ENCODE results near the gene PTTG1. TPM values are rescaled to one million over a fixed set of nuclear protein-coding genes. Genes with fewer than 3 reads are reported as not detected.

PTTG1 gene
- total RNA-seq, 1 donor from 2014 or later = 88.9 TPM

- intact Hi-C loops (cut with micrococcal nuclease) = no loop called here
- DNase-seq = peak; percentile 45
- H3K27ac Mint-ChIP-seq = no peak overlapping the region
- peaks cover 43% of the 10 kb centered on the region for H3K4me1 Mint-ChIP-seq
- H3K9me3 Mint-ChIP-seq = peaks cover 24% of the 10 kb centered on the region
- H3K27me3 Mint-ChIP-seq = no peaks in the 10 kb centered on the region
- H3K4me3 Mint-ChIP-seq = no peak overlapping the region
- H3K36me3 Mint-ChIP-seq (ENCODE audit: low read depth) = peaks cover 4% of the 10 kb centered on the region
Measured at GRCh38 chr5:160451281-160451680, 29.6 kb downstream of the PTTG1 start.

GRCh38 chr5:160452036-160452435 lies 30.4 kb downstream of the PTTG1 start:
- DNase-seq = peak; percentile 45
- no peak overlapping the region for H3K4me3 Mint-ChIP-seq
- intact Hi-C loops (cut with micrococcal nuclease) = no loop called here
- H3K9me3 Mint-ChIP-seq = peaks cover 24% of the 10 kb centered on the region
- peaks cover 47% of the 10 kb centered on the region for H3K4me1 Mint-ChIP-seq
- H3K36me3 Mint-ChIP-seq (ENCODE audit: low read depth) = peaks cover 4% of the 10 kb centered on the region
- no peaks in the 10 kb centered on the region for H3K27me3 Mint-ChIP-seq
- H3K27ac Mint-ChIP-seq = no peak overlapping the region

GRCh38 chr5:160452795-160453194 lies 31.1 kb downstream of the PTTG1 start:
- intact Hi-C loops (cut with micrococcal nuclease) = no loop called here
- peaks cover 21% of the 10 kb centered on the region for H3K9me3 Mint-ChIP-seq

GRCh38 chr5:160453751-160454150 lies 32.1 kb downstream of the PTTG1 start:
- Mint-ChIP-seq H3K36me3 (ENCODE audit: low read depth) (peaks cover 2% of the 10 kb centered on the region), H3K9me3 (peaks cover 17% of the 10 kb centered on the region), H3K27me3 (no peaks in the 10 kb centered on the region), H3K4me3 (no peak overlapping the region), H3K4me1 (peaks cover 43% of the 10 kb centered on the region), H3K27ac (no peak overlapping the region)
- no peak for DNase-seq
- intact Hi-C loops (cut with micrococcal nuclease) = loop anchor here (2.0 kb wide), 1 partner anchor 15 kb away; no protein-coding TSS in a partner anchor

More at GRCh38 chr5:160452795-160453194, 31.1 kb downstream of the PTTG1 start:
- H3K27ac Mint-ChIP-seq = no peak overlapping the region
- H3K4me1 Mint-ChIP-seq = peaks cover 45% of the 10 kb centered on the region
- DNase-seq = peak; percentile 50
- H3K4me3 Mint-ChIP-seq = no peak overlapping the region
- H3K36me3 Mint-ChIP-seq (ENCODE audit: low read depth) = peaks cover 4% of the 10 kb centered on the region
- H3K27me3 Mint-ChIP-seq = no peaks in the 10 kb centered on the region

GRCh38 chr5:160455600-160455999 lies 33.9 kb downstream of the PTTG1 start:
- intact Hi-C loops (cut with micrococcal nuclease) = loop anchor here (2.0 kb wide), 1 partner anchor 17 kb away; no protein-coding TSS in a partner anchor
- peaks cover 11% of the 10 kb centered on the region for H3K9me3 Mint-ChIP-seq
- H3K27ac Mint-ChIP-seq = no peak overlapping the region
- H3K4me1 Mint-ChIP-seq = peaks cover 44% of the 10 kb centered on the region
- no peak for DNase-seq
- H3K27me3 Mint-ChIP-seq = no peaks in the 10 kb centered on the region
- no peaks in the 10 kb centered on the region for H3K36me3 Mint-ChIP-seq (ENCODE audit: low read depth)
- peak overlapping the region; percentile 14 for H3K4me3 Mint-ChIP-seq

- no peak overlapping the region for H3K4me3 Mint-ChIP-seq
- intact Hi-C loops (cut with micrococcal nuclease) = loop anchor here (1.0 kb wide), 1 partner anchor 8 kb away; no protein-coding TSS in a partner anchor
- H3K4me1 Mint-ChIP-seq = peaks cover 40% of the 10 kb centered on the region
- DNase-seq = no peak
- H3K9me3 Mint-ChIP-seq = peaks cover 8% of the 10 kb centered on the region
- no peaks in the 10 kb centered on the region for H3K36me3 Mint-ChIP-seq (ENCODE audit: low read depth)
- no peaks in the 10 kb centered on the region for H3K27me3 Mint-ChIP-seq
- H3K27ac Mint-ChIP-seq = no peak overlapping the region
Measured at GRCh38 chr5:160456480-160457177, 35.0 kb downstream of the PTTG1 start.

GRCh38 chr5:160457252-160457651 lies 35.6 kb downstream of the PTTG1 start:
- H3K4me3 Mint-ChIP-seq = no peak overlapping the region
- intact Hi-C loops (cut with micrococcal nuclease) = no loop called here
- peaks cover 36% of the 10 kb centered on the region for H3K4me1 Mint-ChIP-seq

GRCh38 chr5:160458806-160459800 lies 37.4 kb downstream of the PTTG1 start:
- Mint-ChIP-seq H3K4me3 (peak overlapping the region; percentile 34), H3K36me3 (ENCODE audit: low read depth) (no peaks in the 10 kb centered on the region), H3K27ac (peak overlapping the region; percentile 63), H3K4me1 (peaks cover 39% of the 10 kb centered on the region), H3K27me3 (no peaks in the 10 kb centered on the region), H3K9me3 (peaks cover 7% of the 10 kb centered on the region)
- no peak for DNase-seq
- intact Hi-C loops (cut with micrococcal nuclease) = loop anchor here (1.0 kb wide), 1 partner anchor 8 kb away; no protein-coding TSS in a partner anchor

More at GRCh38 chr5:160457252-160457651, 35.6 kb downstream of the PTTG1 start:
- Mint-ChIP-seq H3K27ac (no peak overlapping the region), H3K9me3 (peaks cover 7% of the 10 kb centered on the region), H3K36me3 (ENCODE audit: low read depth) (no peaks in the 10 kb centered on the region), H3K27me3 (no peaks in the 10 kb centered on the region)
- DNase-seq = no peak

GRCh38 chr5:160460377-160461049 lies 38.9 kb downstream of the PTTG1 start:
- DNase-seq = no peak
- peaks cover 50% of the 10 kb centered on the region for H3K4me1 Mint-ChIP-seq
- peak overlapping the region; percentile 29 for H3K27ac Mint-ChIP-seq
- no peaks in the 10 kb centered on the region for H3K36me3 Mint-ChIP-seq (ENCODE audit: low read depth)
- no peaks in the 10 kb centered on the region for H3K27me3 Mint-ChIP-seq
- H3K9me3 Mint-ChIP-seq = peaks cover 7% of the 10 kb centered on the region
- intact Hi-C loops (cut with micrococcal nuclease) = no loop called here
- H3K4me3 Mint-ChIP-seq = no peak overlapping the region

- peaks cover 50% of the 10 kb centered on the region for H3K4me1 Mint-ChIP-seq
- H3K36me3 Mint-ChIP-seq (ENCODE audit: low read depth) = no peaks in the 10 kb centered on the region
- no peak overlapping the region for H3K4me3 Mint-ChIP-seq
- H3K27me3 Mint-ChIP-seq = no peaks in the 10 kb centered on the region
- DNase-seq = no peak
- intact Hi-C loops (cut with micrococcal nuclease) = no loop called here
- H3K27ac Mint-ChIP-seq = no peak overlapping the region
- H3K9me3 Mint-ChIP-seq = peaks cover 7% of the 10 kb centered on the region
Measured at GRCh38 chr5:160461378-160461777, 39.7 kb downstream of the PTTG1 start.

GRCh38 chr5:160462167-160462566 lies 40.5 kb downstream of the PTTG1 start:
- DNase-seq = no peak
- H3K27ac Mint-ChIP-seq = peak overlapping the region; percentile 22
- peaks cover 54% of the 10 kb centered on the region for H3K4me1 Mint-ChIP-seq
- no peaks in the 10 kb centered on the region for H3K27me3 Mint-ChIP-seq
- intact Hi-C loops (cut with micrococcal nuclease) = no loop called here
- H3K9me3 Mint-ChIP-seq = peaks cover 7% of the 10 kb centered on the region
- no peak overlapping the region for H3K4me3 Mint-ChIP-seq
- H3K36me3 Mint-ChIP-seq (ENCODE audit: low read depth) = no peaks in the 10 kb centered on the region

- H3K27me3 Mint-ChIP-seq = no peaks in the 10 kb centered on the region
- peaks cover 7% of the 10 kb centered on the region for H3K9me3 Mint-ChIP-seq
- DNase-seq = no peak
- H3K4me3 Mint-ChIP-seq = no peak overlapping the region
- H3K4me1 Mint-ChIP-seq = peaks cover 61% of the 10 kb centered on the region
- H3K36me3 Mint-ChIP-seq (ENCODE audit: low read depth) = peaks cover 2% of the 10 kb centered on the region
- intact Hi-C loops (cut with micrococcal nuclease) = no loop called here
- H3K27ac Mint-ChIP-seq = peak overlapping the region; percentile 82
Measured at GRCh38 chr5:160463227-160463626, 41.6 kb downstream of the PTTG1 start.

- DNase-seq = no peak
- H3K36me3 Mint-ChIP-seq (ENCODE audit: low read depth) = peaks cover 6% of the 10 kb centered on the region
- peak overlapping the region; percentile 66 for H3K4me3 Mint-ChIP-seq
- peaks cover 59% of the 10 kb centered on the region for H3K4me1 Mint-ChIP-seq
- intact Hi-C loops (cut with micrococcal nuclease) = loop anchor here (1.0 kb wide), 1 partner anchor 8 kb away; no protein-coding TSS in a partner anchor
- peak overlapping the region; percentile 82 for H3K27ac Mint-ChIP-seq
- no peaks in the 10 kb centered on the region for H3K27me3 Mint-ChIP-seq
- H3K9me3 Mint-ChIP-seq = peaks cover 6% of the 10 kb centered on the region
Measured at GRCh38 chr5:160463740-160464465, 42.2 kb downstream of the PTTG1 start.

Data from activated CD4-positive, alpha-beta T cell treated with anti-CD3 and anti-CD28 coated beads, Interleukin-2, amount 10 ng/mL, durations not matched to agents 24 days and 14 days (primary cell).